GDM1 (cell line): ENCODE measurements around the gene AUH.
"Not testable (repeated sequence)": the region's sequence is repeated elsewhere in the genome, so short reads cannot be mapped to it uniquely, and the experiment has no call there.

ENCODE experiments used
- DNase-seq: peaks from one replicate; lab custom pipeline; 2025; lab: John Stamatoyannopoulos, UW

The AUH gene

GRCh38 chr9:91208419-91208745, 153.3 kb downstream of the AUH start:
- DNase-seq = no peak

GRCh38 chr9:91207729-91208418, 153.8 kb downstream of the AUH start:
- DNase-seq = no peak

GRCh38 chr9:91207397-91207728, 154.4 kb downstream of the AUH start:
- DNase-seq = no peak

GRCh38 chr9:91206806-91207205, 154.9 kb downstream of the AUH start:
- no peak for DNase-seq

- DNase-seq = no peak
Measured at GRCh38 chr9:91202736-91203283, 158.9 kb downstream of the AUH start.

GRCh38 chr9:91200692-91201336, 160.9 kb downstream of the AUH start:
- DNase-seq = no peak

- DNase-seq = no peak
Measured at GRCh38 chr9:91199739-91200497, 161.8 kb downstream of the AUH start.

GRCh38 chr9:91198881-91199280, 162.8 kb downstream of the AUH start:
- DNase-seq = not testable (repeated sequence)

GRCh38 chr9:91198405-91198804, 163.3 kb downstream of the AUH start:
- no peak for DNase-seq

- no peak for DNase-seq
Measured at GRCh38 chr9:91197232-91198181, 164.2 kb downstream of the AUH start.

- no peak for DNase-seq
Measured at GRCh38 chr9:91196103-91196950, 165.4 kb downstream of the AUH start.

- no peak for DNase-seq
Measured at GRCh38 chr9:91195372-91196012, 166.2 kb downstream of the AUH start.

GRCh38 chr9:91193658-91194391, 167.9 kb downstream of the AUH start:
- peak; percentile 87 for DNase-seq

- peak; percentile 74 for DNase-seq
Measured at GRCh38 chr9:91193087-91193657, 168.5 kb downstream of the AUH start.

- no peak for DNase-seq
Measured at GRCh38 chr9:91192381-91193086, 169.2 kb downstream of the AUH start.

- no peak for DNase-seq
Measured at GRCh38 chr9:91191411-91192380, 170.0 kb downstream of the AUH start.

- no peak for DNase-seq
Measured at GRCh38 chr9:91190062-91190461, 171.7 kb downstream of the AUH start.
